Measurements from ENCODE around the gene BOLA3. TPM values are rescaled to one million over a fixed set of nuclear protein-coding genes. Genes with fewer than 3 reads are reported as not detected.
"Not testable (repeated sequence)": the region's sequence is repeated elsewhere in the genome, so short reads cannot be mapped to it uniquely, and the experiment has no call there.

The BOLA3 gene
- total RNA-seq, 1 donor from 2014 or later: 19.0 TPM

DNA sequence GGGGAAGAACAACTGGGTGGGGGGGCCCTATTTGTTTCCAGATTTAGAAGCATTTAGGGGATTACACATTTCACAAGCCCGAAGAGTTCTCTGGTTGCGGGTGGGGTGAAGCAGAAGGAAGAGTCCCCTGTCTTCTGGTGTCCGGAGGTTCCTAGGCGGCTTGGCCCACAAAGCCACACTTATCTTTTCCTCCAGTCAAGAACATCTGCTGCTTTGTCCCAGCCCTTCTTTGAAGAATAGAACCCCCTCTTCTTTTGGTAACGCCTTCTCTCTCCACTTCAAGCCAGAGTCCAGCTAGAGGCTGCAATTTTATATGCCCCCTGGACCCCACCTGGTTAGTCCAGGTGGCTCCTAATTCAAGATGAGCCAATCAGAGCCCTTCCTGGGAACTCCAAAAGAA, 15.8 kb downstream of the BOLA3 start:
- peaks cover 2% of the 10 kb centered on the region for H3K27me3 Mint-ChIP-seq (ENCODE audit: unreplicated experiment)
- no peaks in the 10 kb centered on the region for H3K4me1 Mint-ChIP-seq (ENCODE audit: unreplicated experiment)
- H3K36me3 Mint-ChIP-seq (ENCODE audit: low read depth, unreplicated experiment): peaks cover 6% of the 10 kb centered on the region
- no peak overlapping the region for H3K27ac Mint-ChIP-seq (ENCODE audit: unreplicated experiment)
- no peak for DNase-seq (ENCODE audit: low spot score)
- TF ChIP-seq, protein P1, sequence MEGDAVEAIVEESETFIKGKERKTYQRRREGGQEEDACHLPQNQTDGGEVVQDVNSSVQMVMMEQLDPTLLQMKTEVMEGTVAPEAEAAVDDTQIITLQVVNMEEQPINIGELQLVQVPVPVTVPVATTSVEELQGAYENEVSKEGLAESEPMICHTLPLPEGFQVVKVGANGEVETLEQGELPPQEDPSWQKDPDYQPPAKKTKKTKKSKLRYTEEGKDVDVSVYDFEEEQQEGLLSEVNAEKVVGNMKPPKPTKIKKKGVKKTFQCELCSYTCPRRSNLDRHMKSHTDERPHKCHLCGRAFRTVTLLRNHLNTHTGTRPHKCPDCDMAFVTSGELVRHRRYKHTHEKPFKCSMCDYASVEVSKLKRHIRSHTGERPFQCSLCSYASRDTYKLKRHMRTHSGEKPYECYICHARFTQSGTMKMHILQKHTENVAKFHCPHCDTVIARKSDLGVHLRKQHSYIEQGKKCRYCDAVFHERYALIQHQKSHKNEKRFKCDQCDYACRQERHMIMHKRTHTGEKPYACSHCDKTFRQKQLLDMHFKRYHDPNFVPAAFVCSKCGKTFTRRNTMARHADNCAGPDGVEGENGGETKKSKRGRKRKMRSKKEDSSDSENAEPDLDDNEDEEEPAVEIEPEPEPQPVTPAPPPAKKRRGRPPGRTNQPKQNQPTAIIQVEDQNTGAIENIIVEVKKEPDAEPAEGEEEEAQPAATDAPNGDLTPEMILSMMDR (IDR thresholded peaks at IDR 0.05; ENCODE audit: unreplicated experiment): no peak
- no peaks in the 10 kb centered on the region for H3K9me3 Mint-ChIP-seq (ENCODE audit: unreplicated experiment)
- H3K4me3 Mint-ChIP-seq (ENCODE audit: unreplicated experiment): no peak overlapping the region

DNA sequence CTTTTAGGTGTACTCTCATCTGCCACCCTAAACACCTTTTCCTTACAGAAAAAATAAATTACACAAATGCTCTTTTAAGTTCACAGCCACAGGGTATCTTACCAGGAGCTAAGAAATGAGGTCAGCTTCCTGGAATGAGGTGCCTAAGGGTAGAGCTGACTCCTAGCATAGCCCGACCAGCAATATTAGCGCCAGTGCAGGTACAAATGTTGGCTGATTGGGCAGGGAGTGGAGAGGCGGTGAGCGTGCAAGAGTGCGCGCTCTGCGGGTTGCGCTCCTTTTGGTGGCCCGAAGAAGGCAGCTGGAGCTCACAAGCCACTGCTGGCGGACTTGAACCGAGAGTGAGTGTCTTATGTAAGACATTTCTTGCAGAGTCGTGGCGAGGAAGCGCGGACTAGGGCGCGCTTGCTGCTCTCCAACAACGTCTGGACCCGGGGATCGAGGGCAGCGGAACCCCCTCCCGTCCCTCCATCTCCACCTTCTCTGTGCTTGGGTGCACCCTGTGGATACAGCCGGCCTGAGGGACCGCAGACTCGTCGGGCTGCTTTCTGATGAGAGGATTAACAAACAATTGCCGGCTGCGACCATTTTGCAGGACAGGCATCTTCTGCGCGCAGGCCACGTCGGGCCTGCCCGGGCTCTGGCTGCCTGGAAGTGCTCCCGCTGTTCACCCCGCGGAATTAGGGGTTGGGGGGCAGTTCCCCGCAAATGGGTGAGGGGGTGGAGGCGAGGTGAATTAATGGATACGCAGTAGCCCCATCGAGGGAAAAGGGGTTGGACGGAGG, 17.3 kb downstream of the BOLA3 start:
- TF ChIP-seq, protein P1 (IDR thresholded peaks at IDR 0.05; ENCODE audit: unreplicated experiment): no peak
- peaks cover 2% of the 10 kb centered on the region for H3K27me3 Mint-ChIP-seq (ENCODE audit: unreplicated experiment)
- no peak overlapping the region for H3K4me3 Mint-ChIP-seq (ENCODE audit: unreplicated experiment)
- H3K36me3 Mint-ChIP-seq (ENCODE audit: low read depth, unreplicated experiment): peaks cover 6% of the 10 kb centered on the region
- no peaks in the 10 kb centered on the region for H3K4me1 Mint-ChIP-seq (ENCODE audit: unreplicated experiment)
- no peak for DNase-seq (ENCODE audit: low spot score)
- no peak overlapping the region for H3K27ac Mint-ChIP-seq (ENCODE audit: unreplicated experiment)
- no peaks in the 10 kb centered on the region for H3K9me3 Mint-ChIP-seq (ENCODE audit: unreplicated experiment)

DNA sequence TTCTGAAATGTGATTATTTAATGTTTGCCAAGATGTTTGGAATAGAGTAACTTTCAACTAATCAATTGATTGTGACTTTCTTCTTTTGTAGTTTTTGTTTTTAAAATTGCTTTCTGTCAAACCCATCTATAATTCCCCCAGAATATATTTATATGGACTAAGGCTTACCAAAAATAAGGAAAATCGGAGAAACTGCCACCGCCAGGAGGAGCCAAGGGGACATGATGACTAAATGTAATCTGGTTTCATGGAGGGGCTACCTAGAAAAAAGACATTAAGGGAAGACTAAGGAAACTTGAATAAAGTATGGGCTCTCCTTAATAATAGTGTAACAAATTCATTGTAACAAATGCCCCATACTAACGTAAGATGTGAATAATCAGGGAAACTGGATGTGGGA, 19.5 kb downstream of the BOLA3 start:
- no peaks in the 10 kb centered on the region for H3K9me3 Mint-ChIP-seq (ENCODE audit: unreplicated experiment)
- no peaks in the 10 kb centered on the region for H3K4me1 Mint-ChIP-seq (ENCODE audit: unreplicated experiment)
- H3K27ac Mint-ChIP-seq (ENCODE audit: unreplicated experiment): no peak overlapping the region
- peaks cover 3% of the 10 kb centered on the region for H3K36me3 Mint-ChIP-seq (ENCODE audit: low read depth, unreplicated experiment)
- H3K4me3 Mint-ChIP-seq (ENCODE audit: unreplicated experiment): no peak overlapping the region
- DNase-seq (ENCODE audit: low spot score): no peak
- TF ChIP-seq, protein P1 (IDR thresholded peaks at IDR 0.05; ENCODE audit: unreplicated experiment): no peak
- peaks cover 2% of the 10 kb centered on the region for H3K27me3 Mint-ChIP-seq (ENCODE audit: unreplicated experiment)

DNA sequence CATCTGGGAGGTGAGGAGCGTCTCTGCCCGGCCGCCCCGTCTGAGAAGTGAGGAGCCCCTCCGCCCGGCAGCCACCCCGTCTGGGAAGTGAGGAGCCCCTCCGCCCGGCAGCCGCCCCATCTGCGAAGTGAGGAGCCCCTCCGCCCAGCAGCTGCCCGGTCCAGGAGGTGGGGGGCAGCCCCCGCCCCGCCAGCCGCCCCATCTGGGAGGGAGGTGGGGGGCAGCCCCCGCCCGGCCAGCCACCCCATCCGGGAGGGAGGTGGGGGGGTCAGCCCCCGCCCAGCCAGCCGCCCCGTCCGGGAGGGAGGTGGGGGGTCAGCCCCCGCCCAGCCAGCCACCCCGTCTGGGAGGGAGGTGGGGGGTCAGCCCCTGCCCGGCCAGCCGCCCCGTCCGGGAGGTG, 23.8 kb downstream of the BOLA3 start:
- not testable (repeated sequence) for H3K4me3 Mint-ChIP-seq (ENCODE audit: unreplicated experiment); DNase-seq (ENCODE audit: low spot score); H3K27ac Mint-ChIP-seq (ENCODE audit: unreplicated experiment); H3K4me1 Mint-ChIP-seq (ENCODE audit: unreplicated experiment); H3K27me3 Mint-ChIP-seq (ENCODE audit: unreplicated experiment)
- peaks cover 11% of the 10 kb centered on the region for H3K9me3 Mint-ChIP-seq (ENCODE audit: unreplicated experiment)
- H3K36me3 Mint-ChIP-seq (ENCODE audit: low read depth, unreplicated experiment): peaks cover 14% of the 10 kb centered on the region

DNA sequence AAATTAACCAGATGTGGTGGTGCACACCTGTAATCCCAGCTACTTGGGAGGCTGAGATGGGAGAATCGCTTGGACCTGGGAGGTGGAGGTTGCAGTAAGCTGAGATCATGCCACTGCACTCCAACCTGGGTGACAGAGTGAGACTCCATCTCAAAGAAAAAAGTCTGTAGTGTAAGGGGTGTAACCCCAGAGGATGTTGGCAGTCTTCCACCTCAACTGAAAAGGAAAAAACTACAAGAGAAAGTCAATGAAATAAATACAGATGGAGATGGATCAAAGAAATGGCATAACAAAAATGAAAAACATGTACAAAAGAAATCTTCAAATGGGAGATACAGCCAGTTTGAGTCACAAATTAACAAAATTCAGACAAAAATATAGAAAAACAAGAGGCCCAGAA, 25.9 kb downstream of the BOLA3 start:
- Mint-ChIP-seq H3K4me3 (ENCODE audit: unreplicated experiment) (peak overlapping the region; percentile 6), H3K36me3 (ENCODE audit: low read depth, unreplicated experiment) (peaks cover 14% of the 10 kb centered on the region), H3K9me3 (ENCODE audit: unreplicated experiment) (peaks cover 11% of the 10 kb centered on the region)
- not testable (repeated sequence) for H3K4me1 Mint-ChIP-seq (ENCODE audit: unreplicated experiment); H3K27ac Mint-ChIP-seq (ENCODE audit: unreplicated experiment); DNase-seq (ENCODE audit: low spot score); H3K27me3 Mint-ChIP-seq (ENCODE audit: unreplicated experiment)
